Esophagus squamous epithelium (tissue), 5 donors: ENCODE data around the gene NR1D2. TPM values are rescaled to one million over a fixed set of nuclear protein-coding genes. Genes with fewer than 3 reads are reported as not detected.

Experiments used
- DNase-seq: peaks from one replicate; lab custom pipeline; 2025; lab: John Stamatoyannopoulos, UW
- H3K27ac ChIP-seq, 4 donors: fragments of 200-600 bp; sonication (generic); one replicate each; pipeline ENCODE4 v1.5.1; 2016 to 2019; ENCODE audit warnings: mild to moderate bottlenecking in 1 of 4
- H3K27me3 ChIP-seq, 4 donors: fragments of 200-600 bp; sonication (generic); 1 replicate in 3 of 4; 2 replicates in 1 of 4; pipeline versions ENCODE4 v1.5.1 to v1.6.0; 2017 to 2021; ENCODE audit warnings: antibody characterized with exemption in 1 of 4
- H3K36me3 ChIP-seq, 3 donors: fragments of 200-600 bp; sonication (generic); one replicate each; pipeline ENCODE4 v1.5.1; 2016 to 2019
- H3K4me1 ChIP-seq, 3 donors: fragments of 200-600 bp; sonication (generic); one replicate each; pipeline ENCODE4 v1.5.1; 2017 to 2019
- H3K4me3 ChIP-seq, 4 donors: fragments of 200-600 bp; sonication (generic); 1 replicate in 3 of 4; 2 replicates in 1 of 4; pipeline ENCODE4 v1.5.1; 2016 to 2019; ENCODE audit warnings: mild to moderate bottlenecking in 2 of 4, moderate library complexity in 1 of 4
- H3K9me3 ChIP-seq, 3 donors: fragments of 200-600 bp; sonication (generic); one replicate each; pipeline ENCODE4 v1.5.1; 2016 to 2019
- CTCF ChIP-seq, 6 experiments: fragments of 450-650 bp in 4 of 6; fragments of 200-600 bp in 2 of 6; sonication (generic) in 2 of 6; IDR thresholded peaks; one replicate each; pipeline ENCODE4 v1.5.1; 2016 to 2019; ENCODE audit warnings: antibody characterized with exemption in 6 of 6, mild to moderate bottlenecking in 4 of 6, moderate library complexity in 4 of 6
- POLR2A ChIP-seq, 4 donors: fragments of 450-650 bp; IDR thresholded peaks; one replicate each; pipeline ENCODE4 v1.6.1; 2017; ENCODE audit warnings: antibody characterized with exemption in 4 of 4, mild to moderate bottlenecking in 4 of 4, moderate library complexity in 3 of 4
- WGBS, 2 donors: methylation state at CpG; one replicate each; pipeline ENCODE4 v1.1.5; 2018; 5-methylcytosine and 5-hydroxymethylcytosine counted together
- intact Hi-C: fragments of 100-400 bp; cut with DNase I; formaldehyde crosslinking; loops from one replicate; pipeline ENCODE4 v1.15.0; 2022
- total RNA-seq, 4 donors: library from RNA; depleted of rRNA; stranded (reverse); fragments of >200 nt; gene quantifications; one replicate each; pipeline ENCODE4 v1.1.0, GENCODE V29; 2016
- donor health status: DM: yes; HTN: yes; CAD: no.

The NR1D2 gene
- total RNA-seq, 4 donors from 2014 or later, result 10.8 to 34.0 (median 11.6) TPM

- H3K27ac ChIP-seq, result no peak overlapping the region
- peaks cover 0 to 19% (median 6%) of the 10 kb centered on the region in 3 donors for H3K4me1 ChIP-seq
- H3K27me3 ChIP-seq, result no peaks in the 10 kb centered on the region
- H3K36me3 ChIP-seq, result peaks cover 0 to 93% (median 0%) of the 10 kb centered on the region in 3 donors
- no peaks in the 10 kb centered on the region for H3K9me3 ChIP-seq
- TF ChIP-seq CTCF (IDR thresholded peaks at IDR 0.05) (no peak), POLR2A (IDR thresholded peaks at IDR 0.05) (no peak)
- 87 to 94% methylated on average over 4 of the region's 4 CpGs for WGBS, 2 donors
- DNase-seq, result no peak
- no peak overlapping the region for H3K4me3 ChIP-seq
- intact Hi-C loops, result no loop called here
Observed at GRCh38 chr3:23969393-23969792, 24.3 kb downstream of the NR1D2 start.

- no peak overlapping the region for H3K4me3 ChIP-seq
- no peak for DNase-seq
- intact Hi-C loops, result no loop called here
- H3K4me1 ChIP-seq, result peaks cover 0 to 2% (median under 1%) of the 10 kb centered on the region in 3 donors
- H3K36me3 ChIP-seq, result peaks cover 0 to 93% (median 0%) of the 10 kb centered on the region in 3 donors
- no peak for TF ChIP-seq CTCF (IDR thresholded peaks at IDR 0.05)
- no peak for TF ChIP-seq POLR2A (IDR thresholded peaks at IDR 0.05)
- H3K9me3 ChIP-seq, result no peaks in the 10 kb centered on the region
- H3K27ac ChIP-seq, result no peak overlapping the region
- H3K27me3 ChIP-seq, result no peaks in the 10 kb centered on the region
- 93 to 97% methylated on average over 1 of the region's 1 CpG for WGBS, 2 donors
Observed at GRCh38 chr3:23971684-23972083, 26.6 kb downstream of the NR1D2 start.

GRCh38 chr3:23976555-23976954 lies 31.5 kb downstream of the NR1D2 start:
- 85 to 94% methylated on average over 4 of the region's 4 CpGs for WGBS, 2 donors
- intact Hi-C loops, result no loop called here
- H3K36me3 ChIP-seq, result peaks cover 0 to 73% (median 0%) of the 10 kb centered on the region in 3 donors
- no peak for DNase-seq
- no peaks in the 10 kb centered on the region for H3K27me3 ChIP-seq
- H3K27ac ChIP-seq, result no peak overlapping the region
- no peak overlapping the region for H3K4me3 ChIP-seq
- H3K4me1 ChIP-seq, result peaks cover 0 to 8% (median 0%) of the 10 kb centered on the region in 3 donors
- no peaks in the 10 kb centered on the region for H3K9me3 ChIP-seq
- no peak for TF ChIP-seq CTCF (IDR thresholded peaks at IDR 0.05)

- Histone ChIP-seq H3K27ac (no peak overlapping the region), H3K9me3 (no peaks in the 10 kb centered on the region), H3K4me3 (no peak overlapping the region), H3K4me1 (peaks cover 0 to 8% (median 0%) of the 10 kb centered on the region in 3 donors), H3K27me3 (no peaks in the 10 kb centered on the region), H3K36me3 (peaks cover 0 to 46% (median 0%) of the 10 kb centered on the region in 3 donors)
- no peak for DNase-seq
- intact Hi-C loops, result no loop called here
- TF ChIP-seq POLR2A (IDR thresholded peaks at IDR 0.05) (no peak), CTCF (IDR thresholded peaks at IDR 0.05) (no peak)
Observed at GRCh38 chr3:23979569-23979968, 34.5 kb downstream of the NR1D2 start.

- TF ChIP-seq CTCF (IDR thresholded peaks at IDR 0.05) (no peak), POLR2A (IDR thresholded peaks at IDR 0.05) (no peak)
- Histone ChIP-seq H3K36me3 (peaks cover 0 to 31% (median 0%) of the 10 kb centered on the region in 3 donors), H3K27me3 (no peaks in the 10 kb centered on the region), H3K9me3 (no peaks in the 10 kb centered on the region), H3K4me1 (peaks cover 0 to 8% (median 0%) of the 10 kb centered on the region in 3 donors), H3K27ac (no peak overlapping the region), H3K4me3 (no peak overlapping the region)
- intact Hi-C loops, result no loop called here
- no peak for DNase-seq
- WGBS, 2 donors, result 58 to 81% methylated on average over 2 to 6 of the region's 7 CpGs
Observed at GRCh38 chr3:23981136-23981535, 36.0 kb downstream of the NR1D2 start.
